ENCODE results near the gene RNF151.
"Not testable (repeated sequence)": the region's sequence is repeated elsewhere in the genome, so short reads cannot be mapped to it uniquely, and the experiment has no call there.

RNF151 gene

GRCh38 chr16:1959269-1960039, 7.2 kb upstream of the RNF151 start, which contains the start of gene NDUFB10:
Gene NDUFB10 (plus strand): TSS chr16:1959538. CDS start chr16:1959625, 87 bp downstream.
- DNase-seq (ENCODE audit: low read depth) = peak; percentile 79

GRCh38 chr16:1960665-1961630, 5.7 kb upstream of the RNF151 start:
- DNase-seq (ENCODE audit: low read depth) = no peak

DNA sequence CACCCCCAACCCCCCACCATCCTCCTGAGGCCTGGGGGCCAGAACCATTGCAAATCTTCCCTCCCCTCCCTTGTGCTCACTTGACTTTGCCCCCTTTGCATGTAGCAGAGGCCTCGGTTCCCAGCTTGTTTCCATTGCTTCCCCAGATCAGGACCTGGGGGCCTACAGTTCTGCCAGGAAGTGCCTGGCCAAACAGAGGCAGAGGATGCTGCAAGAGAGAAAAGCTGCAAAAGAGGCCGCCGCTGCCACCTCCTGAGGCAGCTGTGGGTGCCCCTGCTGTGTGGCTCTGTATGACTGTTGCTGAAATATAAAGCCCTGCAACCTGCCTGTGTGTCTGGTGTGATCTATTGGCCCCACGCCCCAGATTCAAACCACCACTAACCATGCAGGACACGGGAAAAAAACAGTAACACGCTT, 5.0 kb upstream of the RNF151 start:
- no peak for DNase-seq (ENCODE audit: low read depth)

DNA sequence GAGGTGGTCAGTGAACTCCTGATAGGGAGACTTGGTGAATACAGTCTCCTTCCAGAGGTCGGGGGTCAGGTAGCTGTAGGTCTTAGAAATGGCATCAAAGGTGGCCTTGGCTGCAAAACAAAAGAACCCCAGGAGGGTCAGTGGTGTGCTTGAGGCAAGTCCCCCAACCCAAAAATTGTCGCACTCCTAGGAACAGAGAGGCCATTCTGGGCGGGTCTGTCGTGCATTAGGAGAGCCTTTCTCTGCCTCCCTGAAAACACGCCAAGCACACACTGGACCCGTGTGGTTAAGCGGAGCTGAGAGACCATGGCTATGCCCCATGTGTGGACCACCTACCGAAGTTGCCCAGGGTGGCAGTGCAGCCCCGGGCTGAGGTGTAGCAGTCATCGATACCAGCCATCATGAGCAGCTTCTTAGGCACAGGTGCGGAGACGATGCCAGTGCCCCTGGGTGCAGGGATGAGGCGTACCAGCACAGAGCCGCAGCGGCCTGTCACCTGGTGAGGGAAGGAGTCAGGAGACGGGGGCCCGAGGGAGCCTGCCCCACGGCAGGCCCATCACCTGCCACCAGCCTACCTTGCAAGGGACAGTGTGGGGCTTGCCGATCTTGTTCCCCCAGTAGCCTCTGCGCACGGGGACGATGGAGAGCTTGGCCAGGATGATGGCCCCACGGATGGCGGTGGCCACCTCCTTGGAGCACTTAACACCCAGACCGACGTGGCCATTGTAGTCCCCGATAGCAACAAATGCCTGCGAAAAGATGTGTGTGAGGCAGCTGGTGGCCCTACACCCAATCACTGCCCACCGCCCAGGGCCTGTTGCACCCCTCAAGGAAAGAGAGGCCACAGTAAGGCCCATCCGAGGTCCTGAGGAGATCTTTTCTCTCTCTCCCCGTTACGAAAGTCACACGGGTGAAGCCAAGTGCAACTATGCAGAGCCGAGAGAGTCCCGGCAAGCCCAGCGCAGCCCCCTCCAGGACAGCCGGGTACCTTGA, 4.2 kb upstream of the RNF151 start:
- DNase-seq (ENCODE audit: low read depth) = not testable (repeated sequence)

GRCh38 chr16:1963806-1964505, 2.7 kb upstream of the RNF151 start:
- no peak for DNase-seq (ENCODE audit: low read depth)

- DNase-seq (ENCODE audit: low read depth) = peak; percentile 96
These were observed 1.9 kb upstream of the RNF151 start, which contains the start of gene RPS2 for GRCh38 chr16:1964506-1965395. Gene RPS2 (minus strand): TSS chr16:1964826. CDS start chr16:1964625, 201 bp downstream.

- no peak for DNase-seq (ENCODE audit: low read depth)
These were observed 1.2 kb upstream of the RNF151 start for GRCh38 chr16:1965396-1966001.

DNA sequence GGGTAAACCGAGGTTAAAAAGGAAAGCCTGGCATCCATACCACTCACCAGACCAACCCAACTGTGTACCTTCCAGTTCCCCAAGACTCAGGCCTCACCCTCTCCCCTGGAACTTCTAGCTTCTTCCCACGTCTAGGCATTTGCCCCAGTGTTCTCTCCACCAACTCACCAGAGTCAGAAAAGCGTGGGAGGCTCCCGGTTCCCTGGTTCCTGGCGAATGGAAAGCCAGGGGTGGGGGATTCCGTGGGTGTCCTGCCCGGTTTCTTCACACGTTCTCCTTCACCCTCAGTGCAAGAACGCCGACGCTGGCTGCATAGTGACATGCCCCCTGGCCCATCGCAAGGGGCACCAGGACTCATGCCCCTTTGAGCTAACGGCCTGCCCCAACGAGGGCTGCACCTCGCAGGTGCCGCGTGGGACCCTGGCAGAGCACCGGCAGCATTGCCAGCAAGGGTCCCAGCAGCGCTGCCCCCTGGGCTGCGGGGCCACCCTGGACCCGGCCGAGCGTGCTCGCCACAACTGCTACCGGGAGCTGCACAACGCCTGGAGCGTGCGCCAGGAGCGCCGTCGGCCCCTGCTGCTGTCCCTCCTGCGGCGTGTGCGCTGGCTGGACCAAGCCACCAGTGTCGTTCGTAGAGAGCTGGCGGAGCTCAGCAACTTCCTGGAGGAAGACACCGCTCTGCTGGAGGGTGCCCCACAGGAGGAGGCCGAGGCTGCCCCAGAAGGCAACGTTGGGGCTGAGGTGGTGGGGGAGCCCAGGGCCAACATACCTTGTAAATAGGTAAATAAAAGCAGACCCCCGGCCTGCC, 1.7 kb downstream of the RNF151 start:
- no peak for DNase-seq (ENCODE audit: low read depth)

GRCh38 chr16:1971796-1972489, 5.3 kb downstream of the RNF151 start, which contains the start of gene TBL3:
Gene TBL3 (plus strand): TSS chr16:1972053. CDS start chr16:1972165, 112 bp downstream.
- DNase-seq (ENCODE audit: low read depth) = peak; percentile 88

- DNase-seq (ENCODE audit: low read depth) = no peak
These were observed 5.8 kb downstream of the RNF151 start for GRCh38 chr16:1972490-1972877.

DNA sequence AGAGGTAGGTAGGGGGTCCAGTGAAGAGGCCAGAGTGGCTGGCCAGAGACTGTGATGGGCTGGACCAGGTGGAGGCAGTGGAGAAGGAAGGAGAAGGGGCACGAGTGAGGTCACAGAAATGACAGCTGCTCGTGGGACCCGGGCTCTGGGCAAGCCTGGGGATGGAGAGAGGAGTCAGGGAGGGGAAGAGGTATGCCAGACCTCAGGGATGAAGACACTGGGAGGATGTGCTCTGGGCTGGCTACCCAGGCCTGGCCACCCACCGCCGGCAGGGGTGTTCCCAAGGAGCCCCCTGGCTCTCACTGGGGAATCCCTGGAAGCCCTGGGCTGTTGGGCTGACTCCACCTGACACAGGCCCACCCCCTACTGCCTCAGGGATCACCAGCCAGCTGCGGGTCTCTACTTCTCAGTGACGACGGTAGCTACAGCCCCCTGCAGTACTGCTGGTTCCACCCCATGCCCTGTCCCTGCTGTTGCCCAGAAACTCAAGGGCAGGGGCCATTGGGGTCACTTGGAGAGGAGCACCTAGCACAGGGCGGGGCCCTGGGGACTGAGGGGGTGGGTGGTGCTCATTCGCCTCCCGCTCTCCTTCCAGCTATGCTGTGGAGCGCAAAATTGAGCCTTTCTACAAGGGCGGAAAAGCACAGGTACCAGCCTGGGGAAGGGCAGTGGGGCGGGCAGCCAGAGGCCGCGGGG, 7.0 kb downstream of the RNF151 start:
- DNase-seq (ENCODE audit: low read depth) = no peak

DNA sequence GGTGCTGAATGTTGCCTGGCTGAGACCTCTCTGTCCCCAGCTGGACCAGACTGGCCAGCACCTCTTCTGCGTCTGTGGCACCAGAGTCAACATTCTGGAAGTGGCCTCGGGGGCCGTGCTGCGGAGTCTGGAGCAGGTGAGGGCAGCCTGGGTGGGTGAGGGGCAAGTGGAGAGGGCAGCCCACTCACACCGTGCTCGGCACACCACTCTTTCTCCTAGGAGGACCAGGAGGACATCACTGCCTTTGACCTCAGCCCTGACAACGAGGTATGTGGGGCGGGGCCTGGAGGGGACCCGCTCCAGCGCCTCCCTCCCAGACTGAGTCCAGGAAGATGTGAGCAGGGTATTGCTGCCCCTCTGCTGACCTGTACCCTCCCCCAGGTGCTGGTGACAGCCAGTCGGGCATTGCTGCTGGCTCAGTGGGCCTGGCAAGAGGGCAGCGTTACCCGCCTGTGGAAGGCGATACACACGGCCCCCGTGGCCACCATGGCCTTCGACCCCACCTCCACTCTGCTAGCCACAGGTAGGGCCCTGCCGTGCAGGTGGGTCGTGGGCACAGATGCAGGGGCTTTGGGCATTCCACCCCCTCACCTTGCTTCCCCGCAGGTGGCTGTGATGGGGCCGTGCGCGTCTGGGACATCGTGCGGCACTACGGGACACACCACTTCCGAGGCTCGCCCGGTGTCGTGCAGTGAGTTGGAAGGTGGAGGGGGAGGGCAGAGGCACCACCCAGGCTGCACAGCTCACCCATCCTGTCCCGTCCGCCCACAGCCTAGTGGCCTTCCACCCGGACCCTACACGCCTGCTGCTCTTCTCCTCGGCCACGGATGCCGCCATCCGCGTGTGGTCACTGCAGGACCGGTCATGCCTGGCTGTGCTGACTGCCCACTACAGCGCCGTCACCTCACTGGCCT, 7.8 kb downstream of the RNF151 start:
- DNase-seq (ENCODE audit: low read depth) = no peak

GRCh38 chr16:1975432-1976215, 9.0 kb downstream of the RNF151 start:
- DNase-seq (ENCODE audit: low read depth) = no peak

- no peak for DNase-seq (ENCODE audit: low read depth)
These were observed 9.5 kb downstream of the RNF151 start for GRCh38 chr16:1976216-1976520.
